Sigmoid colon (tissue), 4 donors: ENCODE measurements around the gene ARHGAP9.

Source experiments
- CTCF ChIP-seq, 4 experiments: fragments of 450-650 bp in 3 of 4; fragments of 200-600 bp in 1 of 4; IDR thresholded peaks; one replicate each; pipeline ENCODE4 v1.5.1; 2016 to 2019; ENCODE audit warnings: antibody characterized with exemption in 4 of 4, mild to moderate bottlenecking in 3 of 4, moderate library complexity in 2 of 4
- POLR2A ChIP-seq, 2 donors: fragments of 450-650 bp; IDR thresholded peaks; one replicate each; pipeline ENCODE4 v1.6.1; 2016; ENCODE audit warnings: antibody characterized with exemption in 2 of 2, mild to moderate bottlenecking in 2 of 2, moderate library complexity in 2 of 2
- POLR2AphosphoS5 ChIP-seq, 4 donors: sonication (generic); formaldehyde crosslinking; IDR thresholded peaks; one replicate each; pipeline ENCODE4 v1.6.1; 2017; ENCODE audit warnings: antibody characterized with exemption in 4 of 4

- TF ChIP-seq POLR2A (IDR thresholded peaks at IDR 0.05), result no peak
- peak in 2 of 4 donors; percentile 43 to 51 for TF ChIP-seq POLR2AphosphoS5 (IDR thresholded peaks at IDR 0.05)
- TF ChIP-seq CTCF (IDR thresholded peaks at IDR 0.05), result no peak
Measured at GRCh38 chr12:57518176-57518919, 38.7 kb upstream of the ARHGAP9 start.
